GM18508 (cell line): Measurements from ENCODE around the gene MKLN1.
"Not testable (repeated sequence)": the region's sequence is repeated elsewhere in the genome, so short reads cannot be mapped to it uniquely, and the experiment has no call there.

ENCODE experiments used
- ATAC-seq: cut with Tn5 transposase; IDR thresholded peaks from one replicate; pipeline ENCODE4 v1.9.1; 2021; ENCODE audit warnings: moderate number of reproducible peaks; ENCODE audit not compliant: insufficient read depth, unreplicated experiment

Gene MKLN1

GRCh38 chr7:131388126-131388525 lies 60.5 kb downstream of the MKLN1 start:
- ATAC-seq: no peak

- ATAC-seq: no peak
Observed at GRCh38 chr7:131390275-131390674, 62.6 kb downstream of the MKLN1 start.

GRCh38 chr7:131391145-131391544 lies 63.5 kb downstream of the MKLN1 start:
- ATAC-seq: no peak

- ATAC-seq: no peak
Observed at GRCh38 chr7:131400681-131401176, 73.1 kb downstream of the MKLN1 start.

GRCh38 chr7:131401194-131401593 lies 73.5 kb downstream of the MKLN1 start:
- no peak for ATAC-seq

GRCh38 chr7:131403322-131403721 lies 75.6 kb downstream of the MKLN1 start:
- no peak for ATAC-seq

- ATAC-seq: no peak
Observed at GRCh38 chr7:131404226-131404911, 76.7 kb downstream of the MKLN1 start.

GRCh38 chr7:131409129-131409766 lies 81.6 kb downstream of the MKLN1 start:
- ATAC-seq: no peak

GRCh38 chr7:131412031-131412430 lies 84.4 kb downstream of the MKLN1 start:
- ATAC-seq: no peak

- ATAC-seq: no peak
Observed at GRCh38 chr7:131413711-131414110, 86.0 kb downstream of the MKLN1 start.

- ATAC-seq: no peak
Observed at GRCh38 chr7:131424219-131424822, 96.6 kb downstream of the MKLN1 start.

- no peak for ATAC-seq
Observed at GRCh38 chr7:131425992-131426391, 98.3 kb downstream of the MKLN1 start.

GRCh38 chr7:131430826-131431225 lies 103.2 kb downstream of the MKLN1 start:
- ATAC-seq: not testable (repeated sequence)

GRCh38 chr7:131431289-131431688 lies 103.6 kb downstream of the MKLN1 start:
- no peak for ATAC-seq

GRCh38 chr7:131431756-131432155 lies 104.1 kb downstream of the MKLN1 start:
- no peak for ATAC-seq

GRCh38 chr7:131436384-131436783 lies 108.7 kb downstream of the MKLN1 start:
- no peak for ATAC-seq

- ATAC-seq: no peak
Observed at GRCh38 chr7:131438969-131439368, 111.3 kb downstream of the MKLN1 start.

GRCh38 chr7:131443496-131443895 lies 115.8 kb downstream of the MKLN1 start:
- no peak for ATAC-seq

- no peak for ATAC-seq
Observed at GRCh38 chr7:131444683-131445082, 117.0 kb downstream of the MKLN1 start.

GRCh38 chr7:131449373-131449902 lies 121.8 kb downstream of the MKLN1 start:
- ATAC-seq: no peak

GRCh38 chr7:131454498-131454897 lies 126.8 kb downstream of the MKLN1 start:
- ATAC-seq: no peak
